ENCODE results near the gene TMTC2. TPM values are rescaled to one million over a fixed set of nuclear protein-coding genes. Genes with fewer than 3 reads are reported as not detected.

The TMTC2 gene
- total RNA-seq, 2 experiments from 2014 or later, result 2.4 to 2.5 TPM

DNA sequence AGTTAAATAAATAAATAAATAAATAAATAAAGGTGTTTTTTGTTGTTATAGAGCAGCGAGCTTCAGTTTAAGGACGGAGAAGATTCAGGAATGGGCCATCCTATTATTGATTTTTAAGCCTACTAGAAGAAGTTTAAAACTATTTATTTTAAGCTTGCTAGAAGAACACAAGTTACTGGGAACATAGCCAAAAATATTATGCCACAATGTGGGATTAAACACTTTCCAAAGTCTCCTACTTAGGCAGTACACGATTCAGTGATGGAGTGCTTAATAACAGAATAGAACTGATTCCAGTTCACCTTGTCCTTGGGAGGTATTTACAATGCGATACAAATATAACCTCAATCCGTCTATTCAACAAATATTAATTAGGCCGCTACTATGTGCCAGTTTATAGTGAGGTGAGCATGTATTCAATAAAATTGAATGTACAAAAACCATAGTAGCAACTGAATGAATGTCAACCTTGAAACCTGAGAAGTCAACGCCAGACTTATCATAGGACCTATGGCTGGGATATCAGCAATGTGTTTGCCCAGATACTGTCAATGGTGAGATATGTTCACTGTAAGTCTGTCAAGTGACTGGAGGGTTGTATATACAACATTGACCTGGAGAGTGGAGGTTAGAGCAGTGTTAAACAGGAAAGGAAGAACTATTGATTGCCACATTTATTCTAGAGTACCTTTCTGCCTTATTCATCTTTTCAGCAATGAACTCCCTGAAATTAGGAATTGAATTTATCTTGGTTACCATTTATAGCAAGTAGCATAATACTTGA, 486.4 kb downstream of the TMTC2 start:
- H3K4me3 Mint-ChIP-seq, result no peak overlapping the region
- intact Hi-C loops (cut with DNase I, micrococcal nuclease), result no loop called here
- H3K27me3 Mint-ChIP-seq, result no peaks in the 10 kb centered on the region
- CTCF ChIA-PET, result no interaction called here
- no peaks in the 10 kb centered on the region for H3K4me1 Mint-ChIP-seq
- ATAC-seq (no peak), DNase-seq (no peak)
- H3K27ac Mint-ChIP-seq, result no peak overlapping the region
- no peaks in the 10 kb centered on the region for H3K36me3 Mint-ChIP-seq (ENCODE audit: low read depth)
- POLR2A ChIA-PET, result no interaction called here
- no peaks in the 10 kb centered on the region for H3K9me3 Mint-ChIP-seq (ENCODE audit: low read depth)

DNA sequence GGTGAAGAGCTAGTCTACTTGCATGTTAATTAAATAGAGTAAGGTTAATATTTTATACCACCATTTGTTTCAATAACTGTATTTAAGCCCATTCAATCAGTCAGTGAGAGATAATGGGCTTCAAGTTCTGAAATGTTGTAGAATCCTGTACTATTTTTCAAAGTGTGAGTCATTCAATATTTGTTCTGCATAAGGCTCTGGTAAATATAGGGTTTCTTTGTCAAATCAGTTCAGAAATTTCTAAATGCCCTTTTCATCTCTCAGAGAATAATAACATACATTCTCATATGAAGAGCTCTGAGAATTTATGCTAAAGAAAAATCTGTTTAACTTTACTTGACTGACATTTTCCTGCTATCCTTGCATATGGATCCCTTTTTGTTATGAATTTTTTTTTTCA, 493.3 kb downstream of the TMTC2 start:
- DNase-seq, result no peak
- H3K36me3 Mint-ChIP-seq (ENCODE audit: low read depth), result no peaks in the 10 kb centered on the region
- intact Hi-C loops (cut with DNase I, micrococcal nuclease), result no loop called here
- H3K4me3 Mint-ChIP-seq, result no peak overlapping the region
- H3K9me3 Mint-ChIP-seq (ENCODE audit: low read depth), result no peaks in the 10 kb centered on the region
- no peaks in the 10 kb centered on the region for H3K4me1 Mint-ChIP-seq
- H3K27ac Mint-ChIP-seq, result no peak overlapping the region
- ATAC-seq, result no peak
- CTCF ChIA-PET, result interaction anchor here (0.7 to 0.8 kb wide), 2 partner anchors 494 to 516 kb away, joined by 3 read pairs; no protein-coding TSS in a partner anchor
- POLR2A ChIA-PET, result no interaction called here
- H3K27me3 Mint-ChIP-seq, result no peaks in the 10 kb centered on the region

GRCh38 chr12:83181074-83181473, 494.4 kb downstream of the TMTC2 start:
- no peaks in the 10 kb centered on the region for H3K27me3 Mint-ChIP-seq
- no peaks in the 10 kb centered on the region for H3K9me3 Mint-ChIP-seq (ENCODE audit: low read depth)
- ATAC-seq (no peak), DNase-seq (no peak)
- no peak overlapping the region for H3K27ac Mint-ChIP-seq
- intact Hi-C loops (cut with DNase I, micrococcal nuclease), result no loop called here
- H3K4me3 Mint-ChIP-seq, result no peak overlapping the region
- ChIA-PET CTCF (interaction anchor here (0.7 kb wide), 1 partner anchor 1421 kb away, joined by 3 read pairs; no protein-coding TSS in a partner anchor), POLR2A (no interaction called here)
- no peaks in the 10 kb centered on the region for H3K36me3 Mint-ChIP-seq (ENCODE audit: low read depth)
- no peaks in the 10 kb centered on the region for H3K4me1 Mint-ChIP-seq

- no peaks in the 10 kb centered on the region for H3K27me3 Mint-ChIP-seq
- ChIA-PET CTCF (interaction anchor here (1.2 kb wide), 1 partner anchor 12 kb away, joined by 3 read pairs; no protein-coding TSS in a partner anchor), POLR2A (no interaction called here)
- DNase-seq (no peak), ATAC-seq (no peak)
- intact Hi-C loops (cut with DNase I, micrococcal nuclease), result no loop called here
- H3K36me3 Mint-ChIP-seq (ENCODE audit: low read depth), result no peaks in the 10 kb centered on the region
- no peaks in the 10 kb centered on the region for H3K9me3 Mint-ChIP-seq (ENCODE audit: low read depth)
- no peaks in the 10 kb centered on the region for H3K4me1 Mint-ChIP-seq
- no peak overlapping the region for H3K27ac Mint-ChIP-seq
- H3K4me3 Mint-ChIP-seq, result no peak overlapping the region
Measured at GRCh38 chr12:83183132-83183531, 496.4 kb downstream of the TMTC2 start.

Data from activated CD4-positive, alpha-beta T cell treated with anti-CD3 and anti-CD28 coated beads for 36 hours (primary cell).